Spleen (tissue), 7 donors: ENCODE measurements around the gene SLC1A2.

ENCODE experiments used
- POLR2A ChIP-seq, 3 donors: fragments of 450-650 bp; IDR thresholded peaks; one replicate each; pipeline ENCODE4 v1.5.1; 2017; ENCODE audit warnings: antibody characterized with exemption in 3 of 3, mild to moderate bottlenecking in 1 of 3
- POLR2AphosphoS5 ChIP-seq, 3 donors: sonication (generic); formaldehyde crosslinking; IDR thresholded peaks; one replicate each; pipeline ENCODE4 v1.5.1; 2017; ENCODE audit warnings: antibody characterized with exemption in 3 of 3
- TF ChIP-seq, protein P1 (sequence below), 11 experiments: fragments of 200-600 bp in 7 of 11; fragments of 450-650 bp in 4 of 11; sonication (generic) in 4 of 11; IDR thresholded peaks in 8 of 11; conservative IDR thresholded peaks in 3 of 11; 1 replicate in 7 of 11; 2 replicates in 4 of 11; pipeline versions ENCODE4 v1.4.0 to v1.8.0; 2016 to 2021; ENCODE audit warnings: antibody characterized with exemption in 11 of 11, inconsistent platforms in 4 of 11, mild to moderate bottlenecking in 1 of 11
- donor health status: DM: no; HTN: no; CAD: no; lungs with moderate emphysema.
- donor health status: DM: no; HTN: no; CAD: no.
- donor health status: DM: no; HTN: no; CAD: no.

GRCh38 chr11:35265755-35266454 is 153.5 kb downstream of the SLC1A2 start:
- TF ChIP-seq POLR2A (IDR thresholded peaks at IDR 0.05): no peak
- TF ChIP-seq, protein P1, sequence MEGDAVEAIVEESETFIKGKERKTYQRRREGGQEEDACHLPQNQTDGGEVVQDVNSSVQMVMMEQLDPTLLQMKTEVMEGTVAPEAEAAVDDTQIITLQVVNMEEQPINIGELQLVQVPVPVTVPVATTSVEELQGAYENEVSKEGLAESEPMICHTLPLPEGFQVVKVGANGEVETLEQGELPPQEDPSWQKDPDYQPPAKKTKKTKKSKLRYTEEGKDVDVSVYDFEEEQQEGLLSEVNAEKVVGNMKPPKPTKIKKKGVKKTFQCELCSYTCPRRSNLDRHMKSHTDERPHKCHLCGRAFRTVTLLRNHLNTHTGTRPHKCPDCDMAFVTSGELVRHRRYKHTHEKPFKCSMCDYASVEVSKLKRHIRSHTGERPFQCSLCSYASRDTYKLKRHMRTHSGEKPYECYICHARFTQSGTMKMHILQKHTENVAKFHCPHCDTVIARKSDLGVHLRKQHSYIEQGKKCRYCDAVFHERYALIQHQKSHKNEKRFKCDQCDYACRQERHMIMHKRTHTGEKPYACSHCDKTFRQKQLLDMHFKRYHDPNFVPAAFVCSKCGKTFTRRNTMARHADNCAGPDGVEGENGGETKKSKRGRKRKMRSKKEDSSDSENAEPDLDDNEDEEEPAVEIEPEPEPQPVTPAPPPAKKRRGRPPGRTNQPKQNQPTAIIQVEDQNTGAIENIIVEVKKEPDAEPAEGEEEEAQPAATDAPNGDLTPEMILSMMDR (IDR thresholded peaks at IDR 0.05 in 8 of 11, conservative IDR thresholded peaks at IDR 0.05 in 3 of 11): no peak
- no peak for TF ChIP-seq POLR2AphosphoS5 (IDR thresholded peaks at IDR 0.05)
